Fibroblast of the aortic adventitia (primary cell): Measurements from ENCODE around the gene GNA15. TPM values are rescaled to one million over a fixed set of nuclear protein-coding genes. Genes with fewer than 3 reads are reported as not detected.

Experiments used
- DNase-seq: peaks from one replicate; pipeline ENCODE4 v3.0.0-alpha.2; 2010; ENCODE audit warnings: low read depth
- H3K4me3 ChIP-seq: 2 replicates; pipeline ENCODE4 v1.5.1; 2011; ENCODE audit warnings: low read depth, mild to moderate bottlenecking, control low read depth, low read length, moderate library complexity
- CTCF ChIP-seq: IDR thresholded peaks from 2 replicates; pipeline ENCODE4 v1.5.1; 2011; ENCODE audit warnings: mild to moderate bottlenecking, low read length, control low read depth, inconsistent platforms; ENCODE audit not compliant: insufficient read depth
- total RNA-seq: library from RNA; depleted of rRNA; stranded (reverse); fragments of >200 nt; gene quantifications from 2 replicates; pipeline ENCODE4 v1.2.3, GENCODE V29; 2012; ENCODE audit warnings: low replicate concordance

Gene GNA15
- total RNA-seq, 1 donor = not detected

GRCh38 chr19:3142781-3143337, 7.0 kb downstream of the GNA15 start:
- no peak for TF ChIP-seq CTCF
- no peak for DNase-seq
- no peak overlapping the region for H3K4me3 ChIP-seq

DNA sequence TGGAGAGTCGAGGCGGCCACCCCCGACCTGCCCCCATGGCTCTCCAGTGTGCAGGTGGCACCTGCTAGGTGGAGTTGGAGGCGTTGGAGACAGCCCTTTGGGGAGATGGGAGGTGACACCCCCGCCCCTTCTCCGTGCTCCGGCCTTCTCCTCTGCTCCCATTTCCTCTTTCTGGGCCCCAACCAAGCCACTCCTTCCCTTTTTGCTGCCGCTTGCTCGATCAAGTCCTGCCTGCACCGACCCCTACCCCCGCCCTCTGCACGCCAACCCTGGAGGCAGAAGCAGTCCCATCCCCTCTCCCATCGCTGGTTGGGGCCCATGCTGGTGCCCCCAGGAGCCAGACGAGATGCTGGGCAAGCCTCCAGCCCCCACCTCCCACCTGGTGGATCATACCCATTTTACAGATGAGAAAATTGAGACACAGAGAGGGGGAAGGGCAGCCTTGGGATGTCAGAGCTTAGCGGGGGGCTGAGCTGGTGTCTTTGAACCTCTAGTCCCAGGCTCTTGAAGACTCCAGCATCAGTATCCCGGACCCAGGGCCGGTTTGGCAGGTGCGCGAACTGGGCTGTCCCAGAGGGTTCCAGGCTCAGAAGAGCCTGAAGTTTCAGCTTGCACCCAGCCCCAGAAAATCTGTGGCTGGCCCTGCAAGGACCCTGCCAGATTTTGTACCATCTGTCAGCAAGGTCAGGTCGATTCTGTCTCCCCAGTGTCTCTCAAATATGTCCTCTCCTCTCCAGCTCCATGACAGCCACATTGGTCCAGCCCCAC, 10.3 kb downstream of the GNA15 start:
- no peak for TF ChIP-seq CTCF
- H3K4me3 ChIP-seq = no peak overlapping the region
- DNase-seq = no peak

DNA sequence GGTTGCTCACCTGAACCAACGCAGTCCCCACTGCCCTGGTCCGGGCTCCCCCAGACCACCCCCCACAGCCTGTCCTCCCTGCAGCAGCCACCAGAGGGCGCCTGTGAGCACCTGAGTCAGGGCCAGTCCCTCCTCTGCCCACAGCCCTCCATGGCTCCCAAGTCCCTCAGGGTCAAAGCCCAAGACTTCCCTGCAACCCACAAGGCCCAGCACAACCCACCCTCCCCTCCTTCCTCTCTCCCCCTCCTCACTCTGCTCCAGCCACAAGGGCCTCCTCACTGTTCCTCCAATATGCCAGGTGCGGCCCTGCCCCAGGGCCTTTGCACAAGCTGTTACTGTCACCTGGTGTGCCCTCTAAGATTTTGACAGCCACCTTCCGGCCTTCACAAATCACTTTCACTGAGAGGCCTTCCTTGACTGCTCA, 10.9 kb downstream of the GNA15 start:
- peak; percentile 80 for TF ChIP-seq CTCF
- no peak for DNase-seq
- H3K4me3 ChIP-seq = no peak overlapping the region

GRCh38 chr19:3148503-3148902, 12.7 kb downstream of the GNA15 start:
- DNase-seq = no peak
- TF ChIP-seq CTCF = no peak
- no peak overlapping the region for H3K4me3 ChIP-seq

DNA sequence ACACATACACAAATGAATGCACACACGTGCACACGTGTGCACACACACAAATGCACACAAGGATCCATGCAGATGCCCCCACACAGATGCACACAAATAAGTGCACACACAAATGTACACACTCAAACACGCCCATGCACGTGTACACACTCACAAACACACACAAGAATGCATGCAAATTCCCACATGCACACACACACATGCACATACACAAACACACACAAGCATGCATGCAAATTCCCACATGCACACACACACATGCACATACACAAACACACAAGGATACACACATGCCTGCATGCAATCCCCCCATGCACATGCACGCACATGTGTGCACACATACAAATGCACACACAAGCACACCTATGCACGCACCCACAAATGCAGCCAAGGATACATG, 13.3 kb downstream of the GNA15 start:
- TF ChIP-seq CTCF = no peak
- H3K4me3 ChIP-seq = no peak overlapping the region
- DNase-seq = no peak

GRCh38 chr19:3149526-3150505, 14.0 kb downstream of the GNA15 start:
- H3K4me3 ChIP-seq = no peak overlapping the region
- TF ChIP-seq CTCF = no peak
- DNase-seq = no peak
